Measurements from ENCODE around the gene SLC25A25. TPM values are rescaled to one million over a fixed set of nuclear protein-coding genes. Genes with fewer than 3 reads are reported as not detected.
A peak's percentile ranks its signal among the peaks of the same experiment; 100 is the strongest.

SLC25A25 gene
- total and polyA plus RNA-seq, 2 donors (not counting 3 experiments of a cell fraction or from before 2014, with no cell fraction given) = 18.1 to 20.2 TPM

- Histone ChIP-seq H3K9ac (replicated peaks; ENCODE audit: extremely low read depth, insufficient read depth, low read length) (peak overlapping the region; percentile 89), H3K27ac (ENCODE audit: insufficient read depth, low read depth, low read length) (peak overlapping the region; percentile 90), H3K4me1 (ENCODE audit: control insufficient read depth, extremely low read depth, insufficient read depth, low read length) (peaks cover 37% of the 10 kb centered on the region), H4K20me1 (replicated peaks; ENCODE audit: control insufficient read depth, extremely low read depth, insufficient read depth, low read length) (no peaks in the 10 kb centered on the region), H3K27me3 (ENCODE audit: control insufficient read depth in 2 of 2, insufficient read depth in 2 of 2, low read length in 2 of 2) (no peaks in the 10 kb centered on the region), H3K36me3 (ENCODE audit: control insufficient read depth in 2 of 2, extremely low read depth in 1 of 2, insufficient read depth in 2 of 2, low read length in 2 of 2) (peaks cover 11 to 24% of the 10 kb centered on the region in 2 experiments), H3K4me3 (replicated peaks in 1 of 3; ENCODE audit: insufficient read depth in 1 of 3, low read depth in 1 of 3, low read length in 3 of 3) (peak overlapping the region in 2 of 3 experiments; percentile 48 to 51), H3K4me2 (ENCODE audit: insufficient read depth, low read length) (peak overlapping the region; percentile 59), H2AFZ (ENCODE audit: low read depth, low read length) (no peak overlapping the region), H3K9me3 (replicated peaks; ENCODE audit: control insufficient read depth, insufficient read depth, low read length) (no peaks in the 10 kb centered on the region), H3K79me2 (ENCODE audit: control insufficient read depth, insufficient read depth, low read length) (peaks cover 41% of the 10 kb centered on the region), H3K9me1 (replicated peaks; ENCODE audit: control insufficient read depth, extremely low read depth, insufficient read depth, low read length) (no peaks in the 10 kb centered on the region)
- peak; percentile 53 for FAIRE-seq
- POLR2A ChIA-PET = interaction anchor here (0.9 to 1.1 kb wide), 3 partner anchors 8 to 32 kb away, joined by 3 to 4 read pairs (median 3); partner anchors contain the start of genes NAIF1 and SLC25A25
- intact Hi-C loops (cut with micrococcal nuclease) = no loop called here
- CTCF ChIA-PET = interaction anchor here (0.9 to 4.9 kb wide), 9 partner anchors 10 to 157 kb away, joined by 3 to 56 read pairs (median 5); no protein-coding TSS in a partner anchor
- dilution Hi-C loops (cut with MboI; ENCODE audit: extremely low pct_ligation_motif_present, low sequenced_read_pairs) = no loop called here
- DNase-seq (ENCODE audit: low read depth, low spot score) = no peak
- TF ChIP-seq POLR2A (IDR thresholded peaks at IDR 0.05; ENCODE audit: low read depth, low read length) (no peak), POLR2AphosphoS5 (IDR thresholded peaks at IDR 0.05; ENCODE audit: insufficient read depth, low read depth, low read length) (no peak), FOS (IDR thresholded peaks at IDR 0.05; ENCODE audit: borderline replicate concordance, insufficient read depth, low read length) (no peak), EZH2 (IDR thresholded peaks at IDR 0.05; ENCODE audit: borderline replicate concordance, low read depth, low read length, severe bottlenecking) (no peak), JUN (IDR thresholded peaks at IDR 0.05; ENCODE audit: borderline replicate concordance, insufficient read depth, insufficient read length, low read depth) (no peak)
- BruUV-seq (replicated peaks) = TSS peak; percentile 21
Measured at GRCh38 chr9:128099231-128099931, 31.3 kb downstream of the SLC25A25 start.

GRCh38 chr9:128099932-128100491, 32.0 kb downstream of the SLC25A25 start:
- FAIRE-seq = peak; percentile 87
- Histone ChIP-seq H3K9me3 (replicated peaks; ENCODE audit: control insufficient read depth, insufficient read depth, low read length) (no peaks in the 10 kb centered on the region), H3K27ac (ENCODE audit: insufficient read depth, low read depth, low read length) (peak overlapping the region; percentile 90), H3K36me3 (ENCODE audit: control insufficient read depth in 2 of 2, extremely low read depth in 1 of 2, insufficient read depth in 2 of 2, low read length in 2 of 2) (peaks cover 11 to 24% of the 10 kb centered on the region in 2 experiments), H3K4me3 (replicated peaks in 1 of 3; ENCODE audit: insufficient read depth in 1 of 3, low read depth in 1 of 3, low read length in 3 of 3) (peak overlapping the region in 2 of 3 experiments; percentile 48 to 51), H2AFZ (ENCODE audit: low read depth, low read length) (no peak overlapping the region), H3K9me1 (replicated peaks; ENCODE audit: control insufficient read depth, extremely low read depth, insufficient read depth, low read length) (no peaks in the 10 kb centered on the region), H3K4me2 (ENCODE audit: insufficient read depth, low read length) (peak overlapping the region; percentile 59), H3K4me1 (ENCODE audit: control insufficient read depth, extremely low read depth, insufficient read depth, low read length) (peaks cover 31% of the 10 kb centered on the region), H4K20me1 (replicated peaks; ENCODE audit: control insufficient read depth, extremely low read depth, insufficient read depth, low read length) (no peaks in the 10 kb centered on the region), H3K79me2 (ENCODE audit: control insufficient read depth, insufficient read depth, low read length) (peaks cover 38% of the 10 kb centered on the region), H3K27me3 (ENCODE audit: control insufficient read depth in 2 of 2, insufficient read depth in 2 of 2, low read length in 2 of 2) (no peaks in the 10 kb centered on the region), H3K9ac (replicated peaks; ENCODE audit: extremely low read depth, insufficient read depth, low read length) (peak overlapping the region; percentile 89)
- peak; percentile 67 for DNase-seq (ENCODE audit: low read depth, low spot score)
- no peak for TF ChIP-seq MAX (IDR thresholded peaks at IDR 0.05; ENCODE audit: insufficient read depth, insufficient read length)
- TF ChIP-seq POLR2A (IDR thresholded peaks at IDR 0.05; ENCODE audit: low read depth, low read length) = peak; percentile 41
- TF ChIP-seq FOS (IDR thresholded peaks at IDR 0.05; ENCODE audit: borderline replicate concordance, insufficient read depth, low read length) = peak; percentile 28
- TF ChIP-seq EZH2 (IDR thresholded peaks at IDR 0.05; ENCODE audit: borderline replicate concordance, low read depth, low read length, severe bottlenecking) = no peak
- dilution Hi-C loops (cut with MboI; ENCODE audit: extremely low pct_ligation_motif_present, low sequenced_read_pairs) (no loop called here), intact Hi-C loops (cut with micrococcal nuclease) (no loop called here)
- BruUV-seq (replicated peaks) = no TSS peak
- POLR2A ChIA-PET = interaction anchor here (0.9 to 1.1 kb wide), 3 partner anchors 9 to 33 kb away, joined by 3 to 4 read pairs (median 3); partner anchors contain the start of genes NAIF1 and SLC25A25
- CTCF ChIA-PET = interaction anchor here (0.9 to 4.9 kb wide), 8 partner anchors 12 to 158 kb away, joined by 3 to 56 read pairs (median 5); no protein-coding TSS in a partner anchor

Measured in endothelial cell of umbilical vein (primary cell).